ENCODE results near the gene DUX4. TPM values are rescaled to one million over a fixed set of nuclear protein-coding genes. Genes with fewer than 3 reads are reported as not detected.
"Not testable (repeated sequence)": the region's sequence is repeated elsewhere in the genome, so short reads cannot be mapped to it uniquely, and the experiment has no call there.

The DUX4 gene
- not detected for total RNA-seq

- not testable (repeated sequence) for H3K27ac ChIP-seq; H3K4me3 ChIP-seq; H3K4me1 ChIP-seq (ENCODE audit: control insufficient read depth in 1 of 2, low read depth in 2 of 2); H3K9me3 ChIP-seq; DNase-seq (ENCODE audit: low spot score); H3K36me3 ChIP-seq; H3K27me3 ChIP-seq (replicated peaks; ENCODE audit: insufficient read depth); ATAC-seq (ENCODE audit: insufficient number of reproducible peaks, low FRiP score, low read depth)
Measured at GRCh38 chr4:190173428-190173827, at the start of gene DUX4. DUX4 (plus strand) TSS chr4:190173774; CDS start chr4:190173774, 0 bp downstream.

- not testable (repeated sequence) for H3K4me1 ChIP-seq (ENCODE audit: control insufficient read depth in 1 of 2, low read depth in 2 of 2); H3K36me3 ChIP-seq; DNase-seq (ENCODE audit: low spot score); H3K4me3 ChIP-seq; H3K9me3 ChIP-seq; H3K27ac ChIP-seq; H3K27me3 ChIP-seq (replicated peaks; ENCODE audit: insufficient read depth); ATAC-seq (ENCODE audit: insufficient number of reproducible peaks, low FRiP score, low read depth)
Measured at GRCh38 chr4:190175436-190175835, 1.9 kb downstream of the DUX4 start.

- H3K36me3 ChIP-seq; H3K9me3 ChIP-seq; H3K27me3 ChIP-seq (replicated peaks; ENCODE audit: insufficient read depth); H3K27ac ChIP-seq; H3K4me3 ChIP-seq; DNase-seq (ENCODE audit: low spot score); H3K4me1 ChIP-seq (ENCODE audit: control insufficient read depth in 1 of 2, low read depth in 2 of 2): not testable (repeated sequence)
- peak; percentile 72 for ATAC-seq (ENCODE audit: insufficient number of reproducible peaks, low FRiP score, low read depth)
Measured at GRCh38 chr4:190177727-190178605, 4.4 kb downstream of the DUX4 start.

- DNase-seq (ENCODE audit: low spot score); H3K4me3 ChIP-seq; H3K27me3 ChIP-seq (replicated peaks; ENCODE audit: insufficient read depth); H3K27ac ChIP-seq; H3K9me3 ChIP-seq; H3K4me1 ChIP-seq (ENCODE audit: control insufficient read depth in 1 of 2, low read depth in 2 of 2); H3K36me3 ChIP-seq: not testable (repeated sequence)
- ATAC-seq (ENCODE audit: insufficient number of reproducible peaks, low FRiP score, low read depth): peak; percentile 32
Measured at GRCh38 chr4:190178606-190178990, 5.0 kb downstream of the DUX4 start.

GRCh38 chr4:190179030-190179739 is 5.6 kb downstream of the DUX4 start:
- DNase-seq (ENCODE audit: low spot score): not testable (repeated sequence)

GRCh38 chr4:190179740-190180094 is 6.1 kb downstream of the DUX4 start:
- not testable (repeated sequence) for H3K4me1 ChIP-seq (ENCODE audit: control insufficient read depth in 1 of 2, low read depth in 2 of 2); DNase-seq (ENCODE audit: low spot score); H3K9me3 ChIP-seq; H3K36me3 ChIP-seq; H3K27me3 ChIP-seq (replicated peaks; ENCODE audit: insufficient read depth); H3K27ac ChIP-seq; H3K4me3 ChIP-seq; ATAC-seq (ENCODE audit: insufficient number of reproducible peaks, low FRiP score, low read depth)

More at GRCh38 chr4:190179030-190179739, 5.6 kb downstream of the DUX4 start:
- not testable (repeated sequence) for H3K9me3 ChIP-seq; H3K36me3 ChIP-seq; H3K4me1 ChIP-seq (ENCODE audit: control insufficient read depth in 1 of 2, low read depth in 2 of 2); H3K27me3 ChIP-seq (replicated peaks; ENCODE audit: insufficient read depth); H3K27ac ChIP-seq; H3K4me3 ChIP-seq
- peak; percentile 82 for ATAC-seq (ENCODE audit: insufficient number of reproducible peaks, low FRiP score, low read depth)

- not testable (repeated sequence) for DNase-seq (ENCODE audit: low spot score); H3K27me3 ChIP-seq (replicated peaks; ENCODE audit: insufficient read depth); H3K27ac ChIP-seq; ATAC-seq (ENCODE audit: insufficient number of reproducible peaks, low FRiP score, low read depth); H3K9me3 ChIP-seq; H3K4me3 ChIP-seq; H3K36me3 ChIP-seq; H3K4me1 ChIP-seq (ENCODE audit: control insufficient read depth in 1 of 2, low read depth in 2 of 2)
Measured at GRCh38 chr4:190180947-190181346, 7.4 kb downstream of the DUX4 start.

GRCh38 chr4:190181481-190182100 is 8.0 kb downstream of the DUX4 start:
- H3K4me1 ChIP-seq (ENCODE audit: control insufficient read depth in 1 of 2, low read depth in 2 of 2); ATAC-seq (ENCODE audit: insufficient number of reproducible peaks, low FRiP score, low read depth); H3K4me3 ChIP-seq; H3K9me3 ChIP-seq; H3K36me3 ChIP-seq; H3K27ac ChIP-seq; H3K27me3 ChIP-seq (replicated peaks; ENCODE audit: insufficient read depth): not testable (repeated sequence)
- peak; percentile 5 for DNase-seq (ENCODE audit: low spot score)

GRCh38 chr4:190203510-190203909 is 29.9 kb downstream of the DUX4 start:
- H3K4me1 ChIP-seq (ENCODE audit: control insufficient read depth in 1 of 2, low read depth in 2 of 2); H3K27me3 ChIP-seq (replicated peaks; ENCODE audit: insufficient read depth); H3K9me3 ChIP-seq; H3K36me3 ChIP-seq; H3K27ac ChIP-seq; H3K4me3 ChIP-seq; DNase-seq (ENCODE audit: low spot score); ATAC-seq (ENCODE audit: insufficient number of reproducible peaks, low FRiP score, low read depth): not testable (repeated sequence)

Other genes starting within 250 kb of the DUX4 start
- 10 to 100 TPM; 16.4 to 23.9 TPM for gene FRG1, start 232.9 kb upstream of the DUX4 start, total RNA-seq
- not detected for gene FRG2, start 146.5 kb upstream of the DUX4 start, total RNA-seq
- gene DBET, start 109.3 kb upstream of the DUX4 start, total RNA-seq: not detected

Data from thoracic aorta (tissue), 2 donors.